WI38 (cell line): ENCODE measurements around the gene MFNG.

ENCODE experiments used
- H3K4me3 ChIP-seq: 2 replicates; pipeline ENCODE4 v1.5.1; 2011; ENCODE audit warnings: low read depth, mild to moderate bottlenecking, control low read depth, low read length
- CTCF ChIP-seq: IDR thresholded peaks from 2 replicates; pipeline ENCODE4 v1.5.1; 2012; ENCODE audit warnings: low read depth, mild to moderate bottlenecking, control low read depth, low read length

The MFNG gene

DNA sequence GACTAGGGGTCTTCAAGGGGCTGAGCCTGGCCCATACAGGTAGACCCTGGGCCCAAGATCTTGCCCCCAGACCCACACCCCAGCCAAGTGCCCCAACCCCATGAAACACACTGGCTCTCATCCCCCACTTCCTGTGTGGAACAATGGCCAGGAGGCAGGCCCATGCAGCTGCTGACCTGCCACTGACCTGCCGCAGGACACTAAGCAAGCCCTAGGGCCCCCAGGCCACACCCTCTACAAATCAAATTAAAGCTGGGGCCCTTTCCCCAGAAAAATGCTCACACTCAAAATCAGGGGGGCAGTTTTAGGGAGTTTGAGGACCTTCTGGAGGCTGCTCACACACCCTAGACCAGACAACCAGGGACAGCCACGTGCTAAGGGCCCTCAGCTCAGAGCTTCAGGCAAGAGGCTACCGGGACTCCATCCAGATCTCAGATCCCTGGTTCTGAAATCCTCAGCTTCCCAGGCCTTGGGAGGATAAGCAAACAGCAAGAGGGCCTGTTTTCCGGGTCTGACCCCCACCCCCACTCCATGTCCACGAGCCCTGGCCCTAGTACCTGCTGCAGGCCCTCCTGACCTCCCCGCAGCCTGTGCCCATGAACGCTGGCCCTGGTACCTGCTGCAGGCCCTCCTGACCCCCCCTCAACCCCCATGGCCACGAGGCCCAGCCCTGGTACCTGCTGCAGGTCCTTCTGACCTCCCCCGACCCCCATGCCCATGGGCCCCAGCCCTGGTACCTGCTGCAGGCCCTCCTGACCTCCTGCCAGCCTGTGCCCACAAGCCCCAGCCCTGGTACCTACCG, 23.1 kb upstream of the MFNG start:
- no peak for TF ChIP-seq CTCF
- H3K4me3 ChIP-seq, result no peak overlapping the region

DNA sequence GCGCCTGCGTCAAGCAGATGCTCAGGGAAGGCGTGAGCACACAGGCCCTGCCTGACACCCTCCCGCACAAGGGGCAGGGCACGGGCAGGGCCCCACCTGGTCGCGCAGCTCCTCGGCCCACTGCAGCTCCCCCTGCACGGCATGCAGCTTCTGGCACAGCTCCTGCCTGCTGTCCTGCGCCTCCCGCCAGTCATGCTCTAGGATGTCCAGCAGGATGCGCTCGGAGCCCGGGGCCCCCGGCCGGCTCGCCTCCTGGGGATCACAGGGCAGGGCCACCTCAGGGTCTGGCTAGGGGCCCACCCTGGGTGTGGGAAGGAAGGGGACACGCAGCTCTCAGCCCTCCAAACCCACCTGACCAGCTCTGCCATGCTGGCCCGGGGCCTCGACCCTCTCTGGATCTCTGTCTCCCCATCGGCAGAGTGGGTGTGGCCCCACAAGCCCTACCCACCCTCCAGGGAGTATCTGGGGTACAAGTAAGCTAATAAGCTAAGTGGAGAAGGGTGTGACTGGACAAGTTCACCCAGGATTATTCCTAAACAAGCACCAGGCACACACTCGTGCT, 22.3 kb upstream of the MFNG start:
- no peak overlapping the region for H3K4me3 ChIP-seq
- TF ChIP-seq CTCF, result no peak

DNA sequence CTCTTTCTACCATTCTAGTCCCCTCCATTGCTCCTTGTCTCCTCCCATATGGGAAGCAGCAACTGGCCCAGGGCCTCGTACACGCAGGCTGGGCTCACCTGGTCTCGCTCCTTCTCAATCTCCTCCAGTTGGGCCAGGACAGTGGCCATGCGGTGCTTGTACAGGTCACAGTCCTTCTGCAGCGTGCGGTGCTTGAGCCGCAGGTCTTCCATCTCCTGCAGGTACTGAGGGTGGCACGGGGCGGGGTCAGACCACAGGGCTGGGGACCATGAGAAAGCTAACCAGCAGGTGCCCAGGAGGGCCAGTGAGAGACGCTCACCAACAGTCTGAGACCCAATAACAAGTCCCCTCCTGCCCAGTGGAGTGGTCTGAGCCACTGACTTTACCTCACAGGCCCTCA, 21.5 kb upstream of the MFNG start:
- no peak overlapping the region for H3K4me3 ChIP-seq
- no peak for TF ChIP-seq CTCF

- H3K4me3 ChIP-seq, result no peak overlapping the region
- no peak for TF ChIP-seq CTCF
Observed at GRCh38 chr22:37505989-37506388, 19.8 kb upstream of the MFNG start.

DNA sequence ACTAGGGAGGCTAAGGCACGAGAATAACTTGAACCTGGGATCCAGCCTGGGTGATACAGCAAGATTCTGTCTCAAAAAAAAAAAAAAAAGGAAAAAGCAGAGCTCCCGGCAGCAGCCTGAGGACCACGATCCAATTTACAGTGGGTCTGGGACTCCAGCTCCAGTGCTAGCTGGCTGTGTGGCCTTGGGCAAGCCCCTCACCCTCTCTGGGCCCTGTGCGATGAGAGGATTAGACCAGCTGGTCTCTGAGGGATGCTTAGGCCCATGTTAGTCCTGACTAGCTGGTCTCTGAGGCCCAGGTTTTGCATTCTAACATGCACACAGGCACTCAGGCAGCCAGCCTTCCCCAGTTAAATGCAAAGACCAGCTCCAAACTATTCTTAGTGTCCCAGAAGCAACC, 19.4 kb upstream of the MFNG start:
- no peak overlapping the region for H3K4me3 ChIP-seq
- TF ChIP-seq CTCF, result no peak

DNA sequence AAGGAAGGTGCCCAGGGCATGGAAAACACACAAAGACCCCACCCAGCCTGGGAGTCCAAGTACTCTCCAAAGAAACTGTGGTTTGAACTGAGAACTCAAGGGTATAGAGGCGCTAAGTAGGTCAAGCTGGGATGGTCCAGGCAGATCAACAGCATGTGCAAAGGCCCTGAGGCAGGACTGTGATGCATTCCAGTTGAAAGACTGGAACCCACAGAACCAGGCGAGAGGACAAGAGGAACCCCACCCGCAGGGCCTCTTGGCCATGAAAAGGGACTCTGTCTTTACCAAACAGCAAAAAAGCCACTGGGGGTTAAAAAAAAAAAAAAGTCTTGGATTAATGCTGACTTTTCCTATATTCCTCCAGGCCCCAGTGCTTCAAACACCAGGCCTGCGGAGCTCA, 18.8 kb upstream of the MFNG start:
- TF ChIP-seq CTCF, result no peak
- no peak overlapping the region for H3K4me3 ChIP-seq

DNA sequence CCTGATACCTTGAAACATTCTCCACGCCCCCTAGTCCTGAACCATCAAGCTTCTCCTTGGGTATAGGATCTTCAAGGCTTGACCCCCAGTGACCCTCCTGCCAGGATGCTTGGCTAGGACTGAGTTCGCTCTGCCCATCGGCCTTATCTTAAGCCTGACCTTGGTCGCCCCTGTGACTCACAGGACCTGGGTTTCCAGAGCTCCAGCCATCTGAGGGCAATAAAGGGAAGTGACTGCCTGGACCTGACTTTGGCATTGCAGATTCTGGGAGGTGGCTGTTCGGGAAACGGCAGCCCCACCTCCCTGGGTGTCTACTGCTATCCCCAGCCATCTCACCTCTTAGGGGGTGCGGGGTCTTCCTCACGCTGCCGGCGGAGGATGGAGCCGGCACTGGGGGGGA, 17.7 kb upstream of the MFNG start:
- no peak overlapping the region for H3K4me3 ChIP-seq
- TF ChIP-seq CTCF, result no peak
